ENCODE results near the gene DCAF15. TPM values are rescaled to one million over a fixed set of nuclear protein-coding genes. Genes with fewer than 3 reads are reported as not detected.

Gene DCAF15
- total and polyA plus RNA-seq, 8 donors: 7.8 to 50.7 (median 12.3) TPM

GRCh38 chr19:13962699-13963602, 10.6 kb downstream of the DCAF15 start:
- H3K36me3 ChIP-seq: peaks cover 0 to 54% (median 18%) of the 10 kb centered on the region in 3 donors

GRCh38 chr19:13963603-13964105, 11.3 kb downstream of the DCAF15 start:
- WGBS, 2 donors: 93 to 94% methylated on average over 45 to 48 of the region's 48 CpGs
- peaks cover 0 to 61% (median 23%) of the 10 kb centered on the region in 3 donors for H3K36me3 ChIP-seq
- H3K4me1 ChIP-seq: no peaks in the 10 kb centered on the region
- H3K9me3 ChIP-seq: no peaks in the 10 kb centered on the region
- no peak for ATAC-seq
- intact Hi-C loops (cut with DNase I): no loop called here
- no peak for FAIRE-seq
- H3K27me3 ChIP-seq: no peaks in the 10 kb centered on the region
- no peak overlapping the region for H3K4me3 ChIP-seq
- H3K27ac ChIP-seq: no peak overlapping the region
- DNase-seq: peak in 1 of 6 donors; percentile 68
- no peak for TF ChIP-seq CTCF (IDR thresholded peaks at IDR 0.05)

More at GRCh38 chr19:13962699-13963602, 10.6 kb downstream of the DCAF15 start:
- TF ChIP-seq CTCF (IDR thresholded peaks at IDR 0.05): no peak
- intact Hi-C loops (cut with DNase I): no loop called here
- Histone ChIP-seq H3K27ac (no peak overlapping the region), H3K4me1 (no peaks in the 10 kb centered on the region), H3K9me3 (no peaks in the 10 kb centered on the region), H3K27me3 (no peaks in the 10 kb centered on the region), H3K4me3 (no peak overlapping the region)
- FAIRE-seq (no peak), ATAC-seq (peak in 1 of 4 donors; percentile 6), DNase-seq (peak in 1 of 6 donors; percentile 74)
- 86% methylated on average over 81 to 89 of the region's 89 CpGs for WGBS, 2 donors

- intact Hi-C loops (cut with DNase I): no loop called here
- H3K27ac ChIP-seq: no peak overlapping the region
- no peaks in the 10 kb centered on the region for H3K4me1 ChIP-seq
- DNase-seq (no peak), FAIRE-seq (no peak), ATAC-seq (no peak)
- TF ChIP-seq CTCF (IDR thresholded peaks at IDR 0.05): no peak
- no peaks in the 10 kb centered on the region for H3K27me3 ChIP-seq
- 87 to 89% methylated on average over 5 of the region's 5 CpGs for WGBS, 2 donors
- H3K4me3 ChIP-seq: no peak overlapping the region
- H3K36me3 ChIP-seq: peaks cover 0 to 62% (median 24%) of the 10 kb centered on the region in 3 donors
- no peaks in the 10 kb centered on the region for H3K9me3 ChIP-seq
These were observed 12.5 kb downstream of the DCAF15 start for GRCh38 chr19:13964776-13965175.

- FAIRE-seq: no peak
- DNase-seq: peak in 1 of 6 donors; percentile 59
- ATAC-seq: no peak
- intact Hi-C loops (cut with DNase I): no loop called here
- Histone ChIP-seq H3K4me3 (no peak overlapping the region), H3K4me1 (no peaks in the 10 kb centered on the region), H3K27me3 (no peaks in the 10 kb centered on the region), H3K36me3 (peaks cover 0 to 61% (median 24%) of the 10 kb centered on the region in 3 donors), H3K27ac (no peak overlapping the region), H3K9me3 (no peaks in the 10 kb centered on the region)
- TF ChIP-seq CTCF (IDR thresholded peaks at IDR 0.05): no peak
- 92 to 93% methylated on average over 24 of the region's 24 CpGs for WGBS, 2 donors
These were observed 13.1 kb downstream of the DCAF15 start for GRCh38 chr19:13965377-13965896.

Data from pancreas (tissue), 10 donors.